K562 (cell line): ENCODE measurements around the gene XPO1. TPM values are rescaled to one million over a fixed set of nuclear protein-coding genes. Genes with fewer than 3 reads are reported as not detected.
"Not testable (repeated sequence)": the region's sequence is repeated elsewhere in the genome, so short reads cannot be mapped to it uniquely, and the experiment has no call there.

ENCODE experiments used
- ATAC-seq: fragments of 200-7000 bp; cut with Tn5 transposase; 3 replicates; pipeline ENCODE4 v1.9.1; 2020; ENCODE audit warnings: moderate library complexity
- BruUV-seq: library from RNA; stranded (reverse); fragments of 400-500 nt; replicated peaks from 2 replicates; lab custom pipeline; 2021; lab: Mats Ljungman, UMichigan
- CTCF ChIA-PET: fragments of 300-600 bp; formaldehyde crosslinking; extraction: SDS; loops from one replicate; lab custom pipeline; 2021; ENCODE audit warnings: low intra/inter-chr PET ratio; lab: Yijun Ruan, JAX
- POLR2A ChIA-PET: fragments of 300-600, 350-650 bp; sonication (Branson Sonifier 250); formaldehyde crosslinking; extraction: SDS; loops from one replicate; lab custom pipeline; 2021; ENCODE audit warnings: antibody characterized with exemption, inconsistent platforms; lab: Yijun Ruan, JAX
- DNase-seq, 4 experiments: peaks; one replicate each; pipeline versions ENCODE4 v3.0.0 to v3.0.0-alpha.2; 2011 to 2018; ENCODE audit warnings: low spot score in 3 of 4, mixed read lengths in 3 of 4; ENCODE audit errors: extremely low read depth in 1 of 4
- FAIRE-seq: peaks from 2 replicates; lab custom pipeline; 2011; peaks lifted over from hg19 to GRCh38; lab: Jason Lieb, UNC
- H2AFZ ChIP-seq: 2 replicates; pipeline ENCODE4 v1.6.0; 2011; ENCODE audit warnings: low read depth, low read length, control low read depth, inconsistent platforms
- H3K27ac ChIP-seq: fragments of 200-600 bp; 3 replicates; pipeline ENCODE4 v1.8.0; 2011; ENCODE audit warnings: low read depth, mild to moderate bottlenecking, control low read depth, inconsistent platforms, low read length, moderate library complexity, mixed read lengths; ENCODE audit errors: extremely low read depth
- H3K27me3 ChIP-seq, 2 experiments: fragments of 300-600 bp in 1 of 2; 2 replicates in 1 of 2; 3 replicates in 1 of 2; pipeline versions ENCODE4 v1.6.0 to v1.8.0; 2011; ENCODE audit warnings: inconsistent platforms in 2 of 2, low read length in 2 of 2, mild to moderate bottlenecking in 1 of 2, mixed read lengths in 1 of 2, moderate library complexity in 1 of 2; ENCODE audit not compliant: control insufficient read depth in 2 of 2, insufficient read depth in 2 of 2
- H3K36me3 ChIP-seq: fragments of 300-600 bp; 3 replicates; pipeline ENCODE4 v1.8.0; 2011; ENCODE audit warnings: mild to moderate bottlenecking, low read length, inconsistent platforms; ENCODE audit not compliant: control insufficient read depth, insufficient read depth
- H3K4me1 ChIP-seq, 2 experiments: fragments of 200-600 bp in 1 of 2; replicated peaks in 1 of 2; 2 replicates in 1 of 2; 3 replicates in 1 of 2; pipeline versions ENCODE4 v1.5.1 to v1.8.0; 2011; ENCODE audit warnings: inconsistent platforms in 2 of 2, low read length in 2 of 2, mild to moderate bottlenecking in 1 of 2, mixed read lengths in 1 of 2, moderate library complexity in 1 of 2; ENCODE audit not compliant: control insufficient read depth in 2 of 2, insufficient read depth in 2 of 2
- H3K4me2 ChIP-seq: 2 replicates; pipeline ENCODE4 v1.6.1; 2011; ENCODE audit warnings: low read length, control low read depth, inconsistent platforms, mixed read lengths; ENCODE audit not compliant: insufficient read depth
- H3K4me3 ChIP-seq: fragments of 200-600 bp; sonication (generic), shearing (Covaris generic); 2 replicates; pipeline ENCODE4 v1.5.1; 2016; ENCODE audit warnings: control low read depth, inconsistent platforms
- H3K79me2 ChIP-seq: fragments of 200-600 bp; 3 replicates; pipeline ENCODE4 v1.8.0; 2011; ENCODE audit warnings: low read length, inconsistent platforms; ENCODE audit not compliant: control insufficient read depth, insufficient read depth
- H3K9ac ChIP-seq, 2 experiments: 2 replicates each; pipeline versions ENCODE4 v1.6.0 to v1.6.1; 2011; ENCODE audit warnings: low read depth in 2 of 2, low read length in 2 of 2, control low read depth in 1 of 2, inconsistent platforms in 1 of 2, mild to moderate bottlenecking in 1 of 2, mixed read lengths in 1 of 2; ENCODE audit not compliant: insufficient read depth in 1 of 2
- H3K9me1 ChIP-seq: one replicate; pipeline ENCODE4 v1.6.0; 2011; ENCODE audit warnings: inconsistent platforms, mild to moderate bottlenecking, low read length, moderate library complexity; ENCODE audit not compliant: control insufficient read depth, insufficient read depth
- H3K9me3 ChIP-seq: replicated peaks from 2 replicates; pipeline ENCODE4 v1.5.1; 2011; ENCODE audit warnings: low read depth, low read length, inconsistent platforms; ENCODE audit not compliant: control insufficient read depth, insufficient read depth
- H4K20me1 ChIP-seq: replicated peaks from 2 replicates; pipeline ENCODE4 v1.6.1; 2011; ENCODE audit warnings: low read length, inconsistent platforms, mixed read lengths; ENCODE audit not compliant: control insufficient read depth, insufficient read depth
- BMI1 ChIP-seq: fragments of 150-350 bp; IDR thresholded peaks from 2 replicates; pipeline ENCODE4 v1.6.1; 2014; ENCODE audit warnings: low read length
- HDGF ChIP-seq: fragments of 450-650 bp; IDR thresholded peaks from 2 replicates; pipeline ENCODE4 v1.6.1; 2016
- MEF2A ChIP-seq: IDR thresholded peaks from 2 replicates; pipeline ENCODE4 v1.6.1; 2011; ENCODE audit warnings: low read depth, mild to moderate bottlenecking, low read length, moderate library complexity; ENCODE audit not compliant: control insufficient read depth
- SIN3A ChIP-seq, 2 experiments: fragments of 150-350 bp in 1 of 2; IDR thresholded peaks; 2 replicates each; pipeline ENCODE4 v1.6.1; 2011 to 2016; ENCODE audit warnings: borderline replicate concordance in 2 of 2, low read depth in 2 of 2, low read length in 2 of 2, mild to moderate bottlenecking in 2 of 2, moderate library complexity in 2 of 2; ENCODE audit not compliant: control insufficient read depth in 1 of 2
- SMAD1 ChIP-seq: fragments of 150-350 bp; IDR thresholded peaks from 2 replicates; pipeline ENCODE4 v1.6.1; 2014; ENCODE audit warnings: low read length, low read depth; ENCODE audit not compliant: partially characterized antibody
- ZNF212 ChIP-seq: fragments of 450-650 bp; formaldehyde crosslinking; IDR thresholded peaks from 2 replicates; pipeline ENCODE4 v1.4.0; 2020; ENCODE audit warnings: mild to moderate bottlenecking
- WGBS: fragments of 100-300 bp; shearing (Covaris generic); methylation state at CpG from one replicate; pipeline ENCODE4 v1.1.6; 2016; ENCODE audit warnings: low coverage, mixed read lengths; ENCODE audit not compliant: insufficient coverage; ENCODE audit errors: missing lambda C conversion rate; 5-methylcytosine and 5-hydroxymethylcytosine counted together
- in situ Hi-C: fragments of 300-500 bp; cut with MboI; formaldehyde crosslinking; loops from 4 replicates; pipeline ENCODE4 v1.15.0; 2018; ENCODE audit warnings: inconsistent platforms, mixed read lengths
- intact Hi-C: fragments of 100-400 bp; cut with micrococcal nuclease; formaldehyde crosslinking; loops from 2 replicates; pipeline ENCODE4 v1.14.2; 2022
- polyA plus RNA-seq, 8 experiments: library from polyadenylated mRNA; depleted of rRNA in 4 of 8; stranded (reverse) in 5 of 8; unstranded in 3 of 8; fragments of >200 nt; fragmentation: Nextera tagmentation in 2 of 8; fragmentation: Illumina TruSeq in 1 of 8; extraction: Ambion mirVana in 2 of 8; extraction: Trizol in 1 of 8; gene quantifications; 2 replicates each; pipeline versions ENCODE4 v1.2.1 to v1.2.3, GENCODE V29; 2011 to 2014; ENCODE audit warnings: inconsistent platforms in 1 of 8, missing spikeins in 1 of 8
- total RNA-seq, 7 experiments: library from RNA; depleted of rRNA in 6 of 7; stranded (reverse); fragments of >200 nt in 6 of 7; fragmentation: Illumina TruSeq in 2 of 7; extraction: Trizol in 2 of 7; gene quantifications; 2 replicates each; pipeline versions ENCODE4 v1.2.1 to v1.2.3, GENCODE V29; 2011 to 2021; ENCODE audit warnings: low replicate concordance in 1 of 7
- TF ChIP-seq, protein P1 (sequence below): fragments of 250-450 bp; sonication (Bioruptor Pico); IDR thresholded peaks from 2 replicates; pipeline ENCODE4 v1.4.0; 2020; ENCODE audit warnings: mild to moderate bottlenecking, moderate library complexity, borderline replicate concordance
- TF ChIP-seq, protein P2 (sequence below): IDR thresholded peaks from 2 replicates; pipeline ENCODE4 v1.6.1; 2016; ENCODE audit warnings: missing genetic modification characterization, missing compliant biosample characterization
- TF ChIP-seq, protein P3 (sequence below): fragments of 450-650 bp; formaldehyde crosslinking; IDR thresholded peaks from 2 replicates; pipeline ENCODE4 v1.4.0; 2022; ENCODE audit warnings: mild to moderate bottlenecking, moderate library complexity

XPO1 gene
- total and polyA plus RNA-seq, 9 of the 15 experiments (the other 6 are each of a cell fraction or from before 2014, with no cell fraction given): 86.2 to 307 (median 216) TPM

DNA sequence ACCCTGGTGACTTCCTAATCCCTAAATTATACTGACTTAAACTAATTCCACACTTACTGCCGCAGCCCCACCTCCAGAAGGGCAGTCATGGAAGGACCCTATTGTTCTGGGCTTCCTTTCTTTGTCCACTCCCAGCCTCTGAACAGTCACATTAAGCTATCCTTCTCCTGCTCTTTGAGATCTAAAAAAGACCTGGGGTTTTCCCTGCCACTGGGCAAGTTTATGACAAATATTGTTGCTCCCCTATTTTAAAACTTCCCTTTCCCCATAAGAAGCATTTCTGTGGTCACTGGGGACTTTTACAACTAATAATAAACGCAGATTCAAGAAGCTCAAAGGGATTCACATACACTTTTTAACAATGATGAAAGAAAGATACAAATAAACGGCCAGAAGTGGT is 47.2 kb upstream of the XPO1 start (continued):
- TF ChIP-seq, protein P1, sequence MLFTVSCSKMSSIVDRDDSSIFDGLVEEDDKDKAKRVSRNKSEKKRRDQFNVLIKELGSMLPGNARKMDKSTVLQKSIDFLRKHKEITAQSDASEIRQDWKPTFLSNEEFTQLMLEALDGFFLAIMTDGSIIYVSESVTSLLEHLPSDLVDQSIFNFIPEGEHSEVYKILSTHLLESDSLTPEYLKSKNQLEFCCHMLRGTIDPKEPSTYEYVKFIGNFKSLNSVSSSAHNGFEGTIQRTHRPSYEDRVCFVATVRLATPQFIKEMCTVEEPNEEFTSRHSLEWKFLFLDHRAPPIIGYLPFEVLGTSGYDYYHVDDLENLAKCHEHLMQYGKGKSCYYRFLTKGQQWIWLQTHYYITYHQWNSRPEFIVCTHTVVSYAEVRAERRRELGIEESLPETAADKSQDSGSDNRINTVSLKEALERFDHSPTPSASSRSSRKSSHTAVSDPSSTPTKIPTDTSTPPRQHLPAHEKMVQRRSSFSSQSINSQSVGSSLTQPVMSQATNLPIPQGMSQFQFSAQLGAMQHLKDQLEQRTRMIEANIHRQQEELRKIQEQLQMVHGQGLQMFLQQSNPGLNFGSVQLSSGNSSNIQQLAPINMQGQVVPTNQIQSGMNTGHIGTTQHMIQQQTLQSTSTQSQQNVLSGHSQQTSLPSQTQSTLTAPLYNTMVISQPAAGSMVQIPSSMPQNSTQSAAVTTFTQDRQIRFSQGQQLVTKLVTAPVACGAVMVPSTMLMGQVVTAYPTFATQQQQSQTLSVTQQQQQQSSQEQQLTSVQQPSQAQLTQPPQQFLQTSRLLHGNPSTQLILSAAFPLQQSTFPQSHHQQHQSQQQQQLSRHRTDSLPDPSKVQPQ (CRISPR knock-in tag): no peak
- TF ChIP-seq SIN3A (IDR thresholded peaks at IDR 0.05; ENCODE audit: borderline replicate concordance in 2 of 2, control insufficient read depth in 1 of 2, low read depth in 2 of 2, low read length in 2 of 2) (no peak), SMAD1 (no peak), ZNF212 (CRISPR knock-in tag) (no peak), MEF2A (no peak), BMI1 (no peak), HDGF (no peak)
- TF ChIP-seq, protein P2, sequence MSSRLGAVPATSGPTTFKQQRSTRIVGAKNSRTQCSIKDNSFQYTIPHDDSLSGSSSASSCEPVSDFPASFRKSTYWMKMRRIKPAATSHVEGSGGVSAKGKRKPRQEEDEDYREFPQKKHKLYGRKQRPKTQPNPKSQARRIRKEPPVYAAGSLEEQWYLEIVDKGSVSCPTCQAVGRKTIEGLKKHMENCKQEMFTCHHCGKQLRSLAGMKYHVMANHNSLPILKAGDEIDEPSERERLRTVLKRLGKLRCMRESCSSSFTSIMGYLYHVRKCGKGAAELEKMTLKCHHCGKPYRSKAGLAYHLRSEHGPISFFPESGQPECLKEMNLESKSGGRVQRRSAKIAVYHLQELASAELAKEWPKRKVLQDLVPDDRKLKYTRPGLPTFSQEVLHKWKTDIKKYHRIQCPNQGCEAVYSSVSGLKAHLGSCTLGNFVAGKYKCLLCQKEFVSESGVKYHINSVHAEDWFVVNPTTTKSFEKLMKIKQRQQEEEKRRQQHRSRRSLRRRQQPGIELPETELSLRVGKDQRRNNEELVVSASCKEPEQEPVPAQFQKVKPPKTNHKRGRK (tag): no peak
- TF ChIP-seq, protein P3, sequence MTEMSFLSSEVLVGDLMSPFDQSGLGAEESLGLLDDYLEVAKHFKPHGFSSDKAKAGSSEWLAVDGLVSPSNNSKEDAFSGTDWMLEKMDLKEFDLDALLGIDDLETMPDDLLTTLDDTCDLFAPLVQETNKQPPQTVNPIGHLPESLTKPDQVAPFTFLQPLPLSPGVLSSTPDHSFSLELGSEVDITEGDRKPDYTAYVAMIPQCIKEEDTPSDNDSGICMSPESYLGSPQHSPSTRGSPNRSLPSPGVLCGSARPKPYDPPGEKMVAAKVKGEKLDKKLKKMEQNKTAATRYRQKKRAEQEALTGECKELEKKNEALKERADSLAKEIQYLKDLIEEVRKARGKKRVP (CRISPR knock-in tag): no peak

DNA sequence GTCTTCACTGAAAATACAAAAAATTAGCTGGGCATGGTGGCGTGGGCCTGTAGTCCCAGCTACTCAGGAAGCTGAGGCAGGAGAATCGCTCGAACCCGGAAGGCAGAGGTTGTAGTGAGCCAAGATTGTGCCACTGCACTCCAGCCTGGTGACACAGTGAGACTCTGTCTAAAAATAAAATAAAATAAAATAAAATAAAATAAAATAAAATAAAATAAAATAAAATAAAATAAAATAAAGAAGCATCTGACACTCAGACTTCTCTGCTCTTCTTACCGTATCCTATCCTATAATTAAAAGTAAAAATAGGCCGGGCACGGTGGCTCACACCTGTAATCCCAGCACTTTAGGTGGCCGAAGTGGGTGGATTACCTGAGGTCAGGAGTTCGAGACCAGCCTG is 46.2 kb upstream of the XPO1 start:
- H3K79me2 ChIP-seq, H3K27me3 ChIP-seq, H3K4me2 ChIP-seq, H4K20me1 ChIP-seq, FAIRE-seq, H3K4me3 ChIP-seq, H3K27ac ChIP-seq, ATAC-seq, H3K9me1 ChIP-seq, H3K9me3 ChIP-seq, H3K4me1 ChIP-seq, in situ Hi-C loops, DNase-seq, H3K9ac ChIP-seq, CTCF ChIA-PET, intact Hi-C loops, POLR2A ChIA-PET, BruUV-seq, H2AFZ ChIP-seq, H3K36me3 ChIP-seq: not testable (repeated sequence)
- WGBS: 85% methylated on average over 9 of the region's 9 CpGs
